ENCODE results near the gene GMCL2. TPM values are rescaled to one million over a fixed set of nuclear protein-coding genes. Genes with fewer than 3 reads are reported as not detected.

The GMCL2 gene
- total RNA-seq, 2 donors from 2014 or later: not detected

- Histone ChIP-seq H3K36me3 (peaks cover 46% of the 10 kb centered on the region), H3K9me3 (no peaks in the 10 kb centered on the region), H3K4me1 (ENCODE audit: control insufficient read depth in 1 of 2, low read depth in 2 of 2) (peaks cover 11 to 20% of the 10 kb centered on the region in 2 donors), H3K27me3 (replicated peaks; ENCODE audit: insufficient read depth) (no peaks in the 10 kb centered on the region), H3K4me3 (no peak overlapping the region), H3K27ac (no peak overlapping the region)
- no peak for ATAC-seq (ENCODE audit: insufficient number of reproducible peaks, low FRiP score, low read depth)
- TF ChIP-seq CTCF (IDR thresholded peaks at IDR 0.05): no peak
- no peak for DNase-seq (ENCODE audit: low spot score)
Measured at GRCh38 chr5:178149199-178149932, 37.8 kb downstream of the GMCL2 start.

GRCh38 chr5:178147406-178147805 is 39.8 kb downstream of the GMCL2 start:
- no peak for DNase-seq (ENCODE audit: low spot score)
- H3K27me3 ChIP-seq (replicated peaks; ENCODE audit: insufficient read depth): no peaks in the 10 kb centered on the region
- peaks cover 3 to 12% of the 10 kb centered on the region in 2 donors for H3K4me1 ChIP-seq (ENCODE audit: control insufficient read depth in 1 of 2, low read depth in 2 of 2)
- H3K9me3 ChIP-seq: no peaks in the 10 kb centered on the region
- H3K27ac ChIP-seq: no peak overlapping the region
- H3K36me3 ChIP-seq: peaks cover 66% of the 10 kb centered on the region
- TF ChIP-seq CTCF (IDR thresholded peaks at IDR 0.05): no peak
- no peak overlapping the region for H3K4me3 ChIP-seq
- ATAC-seq (ENCODE audit: insufficient number of reproducible peaks, low FRiP score, low read depth): no peak

- TF ChIP-seq CTCF (IDR thresholded peaks at IDR 0.05): peak; percentile 44
- Histone ChIP-seq H3K4me1 (ENCODE audit: control insufficient read depth in 1 of 2, low read depth in 2 of 2) (peaks cover 0 to 2% of the 10 kb centered on the region in 2 donors), H3K9me3 (no peaks in the 10 kb centered on the region), H3K4me3 (no peak overlapping the region), H3K27me3 (replicated peaks; ENCODE audit: insufficient read depth) (no peaks in the 10 kb centered on the region), H3K27ac (no peak overlapping the region), H3K36me3 (peaks cover 72% of the 10 kb centered on the region)
- DNase-seq (ENCODE audit: low spot score) (no peak), ATAC-seq (ENCODE audit: insufficient number of reproducible peaks, low FRiP score, low read depth) (no peak)
Measured at GRCh38 chr5:178145965-178146820, 41.0 kb downstream of the GMCL2 start.

GRCh38 chr5:178143901-178144300 is 43.3 kb downstream of the GMCL2 start:
- DNase-seq (ENCODE audit: low spot score): no peak
- no peak for TF ChIP-seq CTCF (IDR thresholded peaks at IDR 0.05)
- Histone ChIP-seq H3K27me3 (replicated peaks; ENCODE audit: insufficient read depth) (no peaks in the 10 kb centered on the region), H3K36me3 (peaks cover 59% of the 10 kb centered on the region), H3K4me3 (no peak overlapping the region), H3K27ac (no peak overlapping the region), H3K9me3 (no peaks in the 10 kb centered on the region), H3K4me1 (ENCODE audit: control insufficient read depth in 1 of 2, low read depth in 2 of 2) (no peaks in the 10 kb centered on the region)
- ATAC-seq (ENCODE audit: insufficient number of reproducible peaks, low FRiP score, low read depth): no peak

- no peak for DNase-seq (ENCODE audit: low spot score)
- TF ChIP-seq CTCF (IDR thresholded peaks at IDR 0.05): no peak
- ATAC-seq (ENCODE audit: insufficient number of reproducible peaks, low FRiP score, low read depth): no peak
- H3K9me3 ChIP-seq: no peaks in the 10 kb centered on the region
- H3K27ac ChIP-seq: no peak overlapping the region
- H3K36me3 ChIP-seq: peaks cover 52% of the 10 kb centered on the region
- no peaks in the 10 kb centered on the region for H3K4me1 ChIP-seq (ENCODE audit: control insufficient read depth in 1 of 2, low read depth in 2 of 2)
- H3K4me3 ChIP-seq: no peak overlapping the region
- H3K27me3 ChIP-seq (replicated peaks; ENCODE audit: insufficient read depth): no peaks in the 10 kb centered on the region
Measured at GRCh38 chr5:178143246-178143645, 43.9 kb downstream of the GMCL2 start.
